Liver (tissue), 3 donors: ENCODE measurements around the gene FOSL2.

Experiments
- CTCF ChIP-seq: fragments of 150-350 bp; IDR thresholded peaks from 2 replicates; pipeline ENCODE4 v1.5.1; 2017; ENCODE audit warnings: improper control_type of control experiment, low read depth, low read length; ENCODE audit not compliant: missing input control
- MAX ChIP-seq: IDR thresholded peaks from 2 replicates; pipeline ENCODE4 v1.6.1; 2016; ENCODE audit warnings: antibody characterized with exemption
- REST ChIP-seq: IDR thresholded peaks from 2 replicates; pipeline ENCODE4 v1.6.1; 2016; ENCODE audit warnings: antibody characterized with exemption, mild to moderate bottlenecking
- TAF1 ChIP-seq: conservative IDR thresholded peaks from 2 replicates; pipeline ENCODE4 v1.6.1; 2016; ENCODE audit warnings: antibody characterized with exemption, mild to moderate bottlenecking
- YY1 ChIP-seq: IDR thresholded peaks from 2 replicates; pipeline ENCODE4 v1.6.1; 2016; ENCODE audit warnings: antibody characterized with exemption, mild to moderate bottlenecking
- donor health status: healthy.
- donor health status: healthy.

GRCh38 chr2:28423856-28424605, 31.4 kb downstream of the FOSL2 start:
- TF ChIP-seq CTCF = no peak
- TF ChIP-seq MAX = no peak
- TF ChIP-seq YY1 = no peak
- TF ChIP-seq TAF1 = no peak
- no peak for TF ChIP-seq REST
